Natural killer cell (primary cell): ENCODE results near the gene FLCN. TPM values are rescaled to one million over a fixed set of nuclear protein-coding genes. Genes with fewer than 3 reads are reported as not detected.

Experiments used
- ATAC-seq, 3 donors: fragments of 150-1000 bp in 2 of 3; fragments of 200-7000 bp in 1 of 3; cut with Tn5 transposase; 1 replicate in 1 of 3; 2 replicates in 2 of 3; pipeline ENCODE4 v1.10.0; 2021; ENCODE audit warnings: mild to moderate bottlenecking in 2 of 3, moderate library complexity in 2 of 3
- DNase-seq, 2 donors: peaks; one replicate each; pipeline versions ENCODE4 v3.0.0 to v3.0.0-alpha.2; 2013 to 2021; ENCODE audit warnings: mixed read lengths in 1 of 2
- H3K27ac ChIP-seq: one replicate; pipeline ENCODE4 v1.5.1; 2013; ENCODE audit warnings: mild to moderate bottlenecking, low read length
- H3K27me3 ChIP-seq: one replicate; pipeline ENCODE4 v1.6.1; 2013; ENCODE audit warnings: low read length; ENCODE audit not compliant: control insufficient read depth, insufficient read depth
- H3K36me3 ChIP-seq: one replicate; pipeline ENCODE4 v1.6.1; 2013; ENCODE audit warnings: low read length; ENCODE audit not compliant: control insufficient read depth, insufficient read depth
- H3K4me1 ChIP-seq: one replicate; pipeline ENCODE4 v1.6.1; 2013; ENCODE audit warnings: low read length; ENCODE audit not compliant: control insufficient read depth, insufficient read depth
- H3K4me3 ChIP-seq: one replicate; pipeline ENCODE4 v1.5.1; 2013; ENCODE audit warnings: low read length
- H3K9me3 ChIP-seq: one replicate; pipeline ENCODE4 v1.6.1; 2013; ENCODE audit warnings: low read length; ENCODE audit not compliant: control insufficient read depth, insufficient read depth
- H3K27ac Mint-ChIP-seq, 2 donors: one replicate each; pipeline ENCODE4 v1.8.0; 2022; ENCODE audit warnings: mild to moderate bottlenecking in 2 of 2, mixed read lengths in 2 of 2, moderate library complexity in 1 of 2
- H3K27me3 Mint-ChIP-seq, 2 donors: one replicate each; pipeline ENCODE4 v1.8.0; 2022; ENCODE audit warnings: low read depth in 2 of 2, mixed read lengths in 2 of 2
- H3K36me3 Mint-ChIP-seq: one replicate; pipeline ENCODE4 v1.8.0; 2022; ENCODE audit warnings: mixed read lengths
- H3K4me1 Mint-ChIP-seq, 2 donors: one replicate each; pipeline ENCODE4 v1.8.0; 2022; ENCODE audit warnings: mixed read lengths in 2 of 2
- H3K4me3 Mint-ChIP-seq: one replicate; pipeline ENCODE4 v1.8.0; 2022; ENCODE audit warnings: mild to moderate bottlenecking, moderate library complexity, mixed read lengths
- H3K9me3 Mint-ChIP-seq, 2 donors: one replicate each; pipeline ENCODE4 v1.8.0; 2022; ENCODE audit warnings: mixed read lengths in 2 of 2
- WGBS: methylation state at CpG from one replicate; pipeline ENCODE4 v1.1.7; 2013; ENCODE audit warnings: missing lambda C conversion rate; ENCODE audit not compliant: insufficient coverage; 5-methylcytosine and 5-hydroxymethylcytosine counted together
- intact Hi-C: fragments of 100-400 bp; cut with micrococcal nuclease; formaldehyde crosslinking; loops from one replicate; pipeline ENCODE4 v1.14.2; 2022
- total RNA-seq, 4 donors: library from RNA; stranded (reverse); fragments of 120-200 nt in 1 of 4; gene quantifications; one replicate each; pipeline versions ENCODE4 v1.2.3 to v1.2.4, GENCODE V29; 2013 to 2022
- TF ChIP-seq, protein P1 (sequence below): fragments of 200-600 bp; IDR thresholded peaks from one replicate; pipeline ENCODE4 v1.8.0; 2022; ENCODE audit warnings: antibody characterized with exemption

The FLCN gene
- total RNA-seq, 3 donors from 2014 or later (not counting 1 experiment from before 2014, with no cell fraction given) = 26.7 to 43.6 (median 33.8) TPM

DNA sequence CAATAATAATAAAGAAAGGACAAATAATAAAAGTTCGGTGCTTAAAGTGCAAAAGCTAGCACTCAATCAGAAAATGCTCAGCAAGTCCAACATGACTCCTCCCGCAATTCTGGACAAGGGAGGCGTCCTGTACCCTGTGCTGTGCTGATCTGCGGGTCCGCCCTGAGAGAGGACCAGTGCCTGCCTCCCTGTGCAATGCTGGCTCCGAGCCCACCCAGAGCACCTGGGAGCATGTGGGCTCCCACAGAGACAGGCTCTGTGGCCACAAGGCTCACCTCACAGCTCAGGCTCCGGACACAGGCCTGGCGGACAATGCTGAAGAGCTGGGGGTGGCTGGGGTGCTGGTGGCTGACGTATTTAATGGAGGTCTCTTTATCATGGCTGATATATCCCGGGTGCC, 11.1 kb downstream of the FLCN start:
- Histone ChIP-seq H3K4me3 (no peak overlapping the region), H3K4me1 (no peaks in the 10 kb centered on the region), H3K36me3 (peaks cover 87% of the 10 kb centered on the region), H3K27me3 (no peaks in the 10 kb centered on the region), H3K9me3 (no peaks in the 10 kb centered on the region), H3K27ac (no peak overlapping the region)
- TF ChIP-seq, protein P1, sequence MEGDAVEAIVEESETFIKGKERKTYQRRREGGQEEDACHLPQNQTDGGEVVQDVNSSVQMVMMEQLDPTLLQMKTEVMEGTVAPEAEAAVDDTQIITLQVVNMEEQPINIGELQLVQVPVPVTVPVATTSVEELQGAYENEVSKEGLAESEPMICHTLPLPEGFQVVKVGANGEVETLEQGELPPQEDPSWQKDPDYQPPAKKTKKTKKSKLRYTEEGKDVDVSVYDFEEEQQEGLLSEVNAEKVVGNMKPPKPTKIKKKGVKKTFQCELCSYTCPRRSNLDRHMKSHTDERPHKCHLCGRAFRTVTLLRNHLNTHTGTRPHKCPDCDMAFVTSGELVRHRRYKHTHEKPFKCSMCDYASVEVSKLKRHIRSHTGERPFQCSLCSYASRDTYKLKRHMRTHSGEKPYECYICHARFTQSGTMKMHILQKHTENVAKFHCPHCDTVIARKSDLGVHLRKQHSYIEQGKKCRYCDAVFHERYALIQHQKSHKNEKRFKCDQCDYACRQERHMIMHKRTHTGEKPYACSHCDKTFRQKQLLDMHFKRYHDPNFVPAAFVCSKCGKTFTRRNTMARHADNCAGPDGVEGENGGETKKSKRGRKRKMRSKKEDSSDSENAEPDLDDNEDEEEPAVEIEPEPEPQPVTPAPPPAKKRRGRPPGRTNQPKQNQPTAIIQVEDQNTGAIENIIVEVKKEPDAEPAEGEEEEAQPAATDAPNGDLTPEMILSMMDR = no peak
- Mint-ChIP-seq H3K27me3 (no peaks in the 10 kb centered on the region), H3K27ac (no peak overlapping the region), H3K4me1 (peaks cover 6 to 8% of the 10 kb centered on the region in 2 donors), H3K36me3 (peaks cover 22% of the 10 kb centered on the region), H3K9me3 (no peaks in the 10 kb centered on the region), H3K4me3 (no peak overlapping the region)
- ATAC-seq (no peak), DNase-seq (no peak)
- intact Hi-C loops = no loop called here
- 97% methylated on average over 10 of the region's 10 CpGs for WGBS

DNA sequence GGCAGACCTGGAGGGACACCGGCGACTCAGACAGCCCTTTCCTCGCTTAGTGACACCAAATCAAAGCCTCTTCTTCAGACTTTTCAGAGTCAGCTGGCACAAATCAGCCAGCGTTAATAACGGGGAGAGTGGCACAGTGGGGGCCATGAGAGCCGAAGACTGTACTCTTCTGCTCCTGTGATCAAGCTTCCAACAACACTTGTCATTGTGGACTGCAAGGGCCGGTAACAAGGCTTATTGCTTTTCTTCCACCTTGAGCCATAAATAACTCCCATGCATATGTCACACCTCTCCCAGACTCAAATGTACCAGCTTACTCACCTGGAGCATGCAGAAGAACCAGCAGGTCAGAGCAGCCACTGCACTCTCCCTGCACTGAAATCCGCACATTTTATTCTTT, 12.8 kb downstream of the FLCN start:
- H3K27me3 Mint-ChIP-seq = no peaks in the 10 kb centered on the region
- H3K36me3 Mint-ChIP-seq = peaks cover 15% of the 10 kb centered on the region
- H3K27me3 ChIP-seq = no peaks in the 10 kb centered on the region
- H3K27ac ChIP-seq = no peak overlapping the region
- H3K9me3 Mint-ChIP-seq = no peaks in the 10 kb centered on the region
- TF ChIP-seq, protein P1 = no peak
- H3K4me3 Mint-ChIP-seq = no peak overlapping the region
- 85% methylated on average over 8 of the region's 8 CpGs for WGBS
- no peaks in the 10 kb centered on the region for H3K4me1 ChIP-seq
- H3K27ac Mint-ChIP-seq = no peak overlapping the region
- DNase-seq = no peak
- H3K4me1 Mint-ChIP-seq = peaks cover 5 to 6% of the 10 kb centered on the region in 2 donors
- H3K36me3 ChIP-seq = peaks cover 84% of the 10 kb centered on the region
- no peaks in the 10 kb centered on the region for H3K9me3 ChIP-seq
- no peak for ATAC-seq
- intact Hi-C loops = no loop called here
- no peak overlapping the region for H3K4me3 ChIP-seq

DNA sequence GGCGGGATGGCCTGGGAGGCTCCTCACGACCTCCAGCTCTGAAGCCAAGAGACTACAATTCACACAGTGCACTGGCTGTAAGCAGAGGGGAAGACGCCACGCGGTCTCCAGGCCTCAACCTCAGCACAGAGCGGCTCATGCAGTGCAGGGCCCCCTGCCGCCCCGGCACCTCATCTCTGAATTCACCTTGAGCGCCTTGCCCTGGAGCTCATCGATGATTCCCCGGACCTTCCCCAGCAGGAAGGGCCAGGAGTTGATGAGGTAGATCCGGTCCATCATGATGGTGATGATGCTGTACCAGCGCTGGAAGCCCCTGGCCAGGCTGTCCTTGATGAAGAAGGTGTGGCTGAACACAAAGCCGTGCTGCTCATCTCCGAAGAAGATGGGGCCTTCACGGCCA, 13.2 kb downstream of the FLCN start:
- 98% methylated on average over 16 of the region's 16 CpGs for WGBS
- H3K36me3 ChIP-seq = peaks cover 83% of the 10 kb centered on the region
- Mint-ChIP-seq H3K4me3 (no peak overlapping the region), H3K9me3 (no peaks in the 10 kb centered on the region), H3K4me1 (peaks cover 4 to 5% of the 10 kb centered on the region in 2 donors), H3K27me3 (no peaks in the 10 kb centered on the region), H3K36me3 (peaks cover 12% of the 10 kb centered on the region), H3K27ac (no peak overlapping the region)
- intact Hi-C loops = no loop called here
- no peak overlapping the region for H3K27ac ChIP-seq
- no peak for ATAC-seq
- no peaks in the 10 kb centered on the region for H3K27me3 ChIP-seq
- TF ChIP-seq, protein P1 = no peak
- H3K9me3 ChIP-seq = no peaks in the 10 kb centered on the region
- no peak for DNase-seq
- no peaks in the 10 kb centered on the region for H3K4me1 ChIP-seq
- H3K4me3 ChIP-seq = no peak overlapping the region

DNA sequence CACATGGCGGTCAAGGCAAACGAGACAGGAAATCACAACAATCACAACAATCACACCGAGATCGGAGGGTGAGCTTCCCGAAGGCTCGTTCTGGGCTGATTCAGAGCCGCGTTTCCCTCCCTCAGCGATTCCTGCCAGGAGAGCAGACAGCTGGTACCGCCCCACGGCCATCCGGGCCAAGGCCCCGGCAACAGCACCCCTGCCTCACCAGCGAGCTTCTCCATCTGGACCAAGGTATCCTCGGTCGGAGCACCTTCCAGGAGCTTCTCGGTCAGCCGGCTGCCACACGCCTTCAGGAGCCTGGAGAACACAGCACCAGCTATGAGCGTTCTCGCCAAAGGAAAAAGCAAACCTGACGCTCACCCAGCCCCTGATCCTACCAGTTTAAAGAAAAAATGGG, 15.6 kb downstream of the FLCN start:
- H3K27me3 ChIP-seq = no peaks in the 10 kb centered on the region
- H3K4me1 ChIP-seq = no peaks in the 10 kb centered on the region
- H3K36me3 ChIP-seq = peaks cover 82% of the 10 kb centered on the region
- no peaks in the 10 kb centered on the region for H3K4me1 Mint-ChIP-seq
- no peak overlapping the region for H3K27ac Mint-ChIP-seq
- 96% methylated on average over 22 of the region's 22 CpGs for WGBS
- DNase-seq (no peak), ATAC-seq (no peak)
- no peaks in the 10 kb centered on the region for H3K27me3 Mint-ChIP-seq
- no peak overlapping the region for H3K4me3 ChIP-seq
- TF ChIP-seq, protein P1 = no peak
- no peaks in the 10 kb centered on the region for H3K9me3 ChIP-seq
- H3K9me3 Mint-ChIP-seq = no peaks in the 10 kb centered on the region
- no peak overlapping the region for H3K4me3 Mint-ChIP-seq
- no peak overlapping the region for H3K27ac ChIP-seq
- peaks cover 28% of the 10 kb centered on the region for H3K36me3 Mint-ChIP-seq
- intact Hi-C loops = no loop called here
